Uterus (tissue), 4 donors: ENCODE measurements around the gene HK3. TPM values are rescaled to one million over a fixed set of nuclear protein-coding genes. Genes with fewer than 3 reads are reported as not detected.

Experiments
- DNase-seq, 2 donors: peaks; one replicate each; pipeline ENCODE4 v3.0.0-alpha.2; 2019 to 2020
- H3K27ac ChIP-seq, 2 donors: fragments of 200-600 bp; sonication (generic); 1 replicate in 1 of 2; 2 replicates in 1 of 2; pipeline ENCODE4 v1.5.1; 2016 to 2018
- H3K27me3 ChIP-seq, 2 donors: fragments of 200-600 bp; sonication (generic); one replicate each; pipeline ENCODE4 v1.5.1; 2018 to 2019; ENCODE audit warnings: control low read depth in 1 of 2
- H3K36me3 ChIP-seq, 2 donors: fragments of 200-600 bp; sonication (generic); one replicate each; pipeline ENCODE4 v1.5.1; 2019; ENCODE audit warnings: control low read depth in 1 of 2
- H3K4me1 ChIP-seq, 2 donors: fragments of 200-600 bp; sonication (generic); one replicate each; pipeline ENCODE4 v1.5.1; 2018 to 2019; ENCODE audit warnings: control low read depth in 1 of 2
- H3K4me3 ChIP-seq, 2 donors: fragments of 200-600 bp; sonication (generic); 1 replicate in 1 of 2; 2 replicates in 1 of 2; pipeline ENCODE4 v1.5.1; 2018 to 2019; ENCODE audit warnings: mild to moderate bottlenecking in 1 of 2
- H3K9me3 ChIP-seq, 2 donors: fragments of 200-600 bp; sonication (generic); one replicate each; pipeline ENCODE4 v1.5.1; 2019; ENCODE audit warnings: control low read depth in 1 of 2
- CTCF ChIP-seq, 4 experiments: fragments of 200-600 bp in 2 of 4; fragments of 450-650 bp in 2 of 4; sonication (generic) in 2 of 4; IDR thresholded peaks; one replicate each; pipeline ENCODE4 v1.5.1; 2016 to 2019; ENCODE audit warnings: antibody characterized with exemption in 4 of 4, mild to moderate bottlenecking in 2 of 4, moderate library complexity in 1 of 4
- POLR2A ChIP-seq, 2 donors: fragments of 450-650 bp; IDR thresholded peaks; one replicate each; pipeline ENCODE4 v1.6.1; 2016; ENCODE audit warnings: antibody characterized with exemption in 2 of 2, mild to moderate bottlenecking in 1 of 2, moderate library complexity in 1 of 2
- intact Hi-C: fragments of 100-400 bp; cut with DNase I; formaldehyde crosslinking; loops from one replicate; pipeline ENCODE4 v1.15.1; 2023; ENCODE audit warnings: low total_unique reads
- total RNA-seq, 4 donors: library from RNA; depleted of rRNA in 3 of 4; stranded (reverse); fragments of >200 nt in 3 of 4; gene quantifications; one replicate each; pipeline versions ENCODE4 v1.1.0 to v1.2.4, GENCODE V29; 2014 to 2023
- donor health status: DM: yes; HTN: yes; CAD: no.

The HK3 gene
- total RNA-seq, 4 donors from 2014 or later, result 1.5 to 6.9 (median 3.4) TPM

GRCh38 chr5:176870110-176870591 is 29.0 kb downstream of the HK3 start:
- Histone ChIP-seq H3K4me1 (no peaks in the 10 kb centered on the region), H3K36me3 (no peaks in the 10 kb centered on the region), H3K27me3 (no peaks in the 10 kb centered on the region), H3K4me3 (no peak overlapping the region), H3K9me3 (no peaks in the 10 kb centered on the region), H3K27ac (no peak overlapping the region)
- intact Hi-C loops, result no loop called here
- DNase-seq, result no peak
- TF ChIP-seq CTCF (IDR thresholded peaks at IDR 0.05), result no peak
- no peak for TF ChIP-seq POLR2A (IDR thresholded peaks at IDR 0.05)

- no peak overlapping the region for H3K27ac ChIP-seq
- no peaks in the 10 kb centered on the region for H3K27me3 ChIP-seq
- H3K4me3 ChIP-seq, result no peak overlapping the region
- no peaks in the 10 kb centered on the region for H3K4me1 ChIP-seq
- no peaks in the 10 kb centered on the region for H3K9me3 ChIP-seq
- no peak for DNase-seq
- no peaks in the 10 kb centered on the region for H3K36me3 ChIP-seq
- intact Hi-C loops, result no loop called here
- TF ChIP-seq POLR2A (IDR thresholded peaks at IDR 0.05), result no peak
- TF ChIP-seq CTCF (IDR thresholded peaks at IDR 0.05), result no peak
Observed at GRCh38 chr5:176869501-176870109, 29.5 kb downstream of the HK3 start.

DNA sequence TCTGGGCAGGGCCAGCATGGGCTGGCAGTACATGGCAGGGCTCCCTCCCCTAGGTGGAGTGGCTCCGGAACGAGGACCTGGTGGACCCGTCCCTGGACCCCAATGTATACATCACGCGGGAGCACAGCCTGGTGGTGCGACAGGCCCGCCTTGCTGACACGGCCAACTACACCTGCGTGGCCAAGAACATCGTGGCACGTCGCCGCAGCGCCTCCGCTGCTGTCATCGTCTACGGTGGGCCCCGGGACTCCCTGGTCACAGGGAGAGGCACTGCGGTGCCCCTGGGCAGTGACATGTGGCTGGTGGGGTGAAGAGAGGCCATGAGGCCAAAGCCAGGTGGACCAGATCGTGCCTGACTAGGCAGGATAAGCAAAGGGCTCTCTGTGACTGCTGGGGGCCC is 30.4 kb downstream of the HK3 start:
- H3K36me3 ChIP-seq, result no peaks in the 10 kb centered on the region
- no peak for DNase-seq
- no peak for TF ChIP-seq CTCF (IDR thresholded peaks at IDR 0.05)
- no peak for TF ChIP-seq POLR2A (IDR thresholded peaks at IDR 0.05)
- H3K27ac ChIP-seq, result no peak overlapping the region
- intact Hi-C loops, result no loop called here
- no peaks in the 10 kb centered on the region for H3K27me3 ChIP-seq
- H3K4me3 ChIP-seq, result no peak overlapping the region
- H3K9me3 ChIP-seq, result no peaks in the 10 kb centered on the region
- no peaks in the 10 kb centered on the region for H3K4me1 ChIP-seq

GRCh38 chr5:176868126-176868525 is 31.0 kb downstream of the HK3 start:
- TF ChIP-seq POLR2A (IDR thresholded peaks at IDR 0.05) (no peak), CTCF (IDR thresholded peaks at IDR 0.05) (no peak)
- no peaks in the 10 kb centered on the region for H3K4me1 ChIP-seq
- H3K27me3 ChIP-seq, result no peaks in the 10 kb centered on the region
- no peak overlapping the region for H3K27ac ChIP-seq
- intact Hi-C loops, result no loop called here
- DNase-seq, result no peak
- H3K9me3 ChIP-seq, result no peaks in the 10 kb centered on the region
- H3K36me3 ChIP-seq, result no peaks in the 10 kb centered on the region
- H3K4me3 ChIP-seq, result no peak overlapping the region

GRCh38 chr5:176866707-176867310 is 32.3 kb downstream of the HK3 start:
- Histone ChIP-seq H3K4me1 (no peaks in the 10 kb centered on the region), H3K4me3 (no peak overlapping the region), H3K27ac (no peak overlapping the region), H3K36me3 (no peaks in the 10 kb centered on the region), H3K9me3 (no peaks in the 10 kb centered on the region), H3K27me3 (no peaks in the 10 kb centered on the region)
- intact Hi-C loops, result no loop called here
- DNase-seq, result no peak
- TF ChIP-seq CTCF (IDR thresholded peaks at IDR 0.05) (no peak), POLR2A (IDR thresholded peaks at IDR 0.05) (no peak)
